Subcutaneous abdominal adipose tissue (tissue), 5 donors: ENCODE results near the gene SETDB1.

Source experiments
- H3K27ac ChIP-seq: one replicate; pipeline ENCODE4 v1.7.0; 2013; ENCODE audit warnings: low read depth, mild to moderate bottlenecking, inconsistent platforms, low read length, moderate library complexity
- H3K27me3 ChIP-seq, 5 donors: one replicate each; pipeline ENCODE4 v1.7.0; 2013; ENCODE audit warnings: low read length in 5 of 5, inconsistent platforms in 1 of 5; ENCODE audit not compliant: control insufficient read depth in 5 of 5, insufficient read depth in 4 of 5
- H3K36me3 ChIP-seq, 5 donors: one replicate each; pipeline ENCODE4 v1.7.0; 2013; ENCODE audit warnings: low read length in 5 of 5; ENCODE audit not compliant: control insufficient read depth in 5 of 5, insufficient read depth in 5 of 5
- H3K4me1 ChIP-seq, 5 donors: one replicate each; pipeline ENCODE4 v1.7.0; 2013; ENCODE audit warnings: low read length in 5 of 5, mild to moderate bottlenecking in 3 of 5, moderate library complexity in 1 of 5; ENCODE audit not compliant: control insufficient read depth in 5 of 5, insufficient read depth in 5 of 5
- H3K4me3 ChIP-seq, 5 donors: one replicate each; pipeline ENCODE4 v1.7.0; 2013; ENCODE audit warnings: low read length in 5 of 5, low read depth in 1 of 5
- H3K9ac ChIP-seq, 5 donors: one replicate each; pipeline ENCODE4 v1.7.0; 2013; ENCODE audit warnings: low read length in 5 of 5, mild to moderate bottlenecking in 4 of 5, moderate library complexity in 3 of 5
- H3K9me3 ChIP-seq, 5 donors: one replicate each; pipeline ENCODE4 v1.7.0; 2013; ENCODE audit warnings: low read length in 5 of 5; ENCODE audit not compliant: control insufficient read depth in 5 of 5
- donor health status: healthy.
- donor health status: healthy.
- donor health status: healthy.
- donor health status: healthy.
- donor health status: healthy.

SETDB1 gene

DNA sequence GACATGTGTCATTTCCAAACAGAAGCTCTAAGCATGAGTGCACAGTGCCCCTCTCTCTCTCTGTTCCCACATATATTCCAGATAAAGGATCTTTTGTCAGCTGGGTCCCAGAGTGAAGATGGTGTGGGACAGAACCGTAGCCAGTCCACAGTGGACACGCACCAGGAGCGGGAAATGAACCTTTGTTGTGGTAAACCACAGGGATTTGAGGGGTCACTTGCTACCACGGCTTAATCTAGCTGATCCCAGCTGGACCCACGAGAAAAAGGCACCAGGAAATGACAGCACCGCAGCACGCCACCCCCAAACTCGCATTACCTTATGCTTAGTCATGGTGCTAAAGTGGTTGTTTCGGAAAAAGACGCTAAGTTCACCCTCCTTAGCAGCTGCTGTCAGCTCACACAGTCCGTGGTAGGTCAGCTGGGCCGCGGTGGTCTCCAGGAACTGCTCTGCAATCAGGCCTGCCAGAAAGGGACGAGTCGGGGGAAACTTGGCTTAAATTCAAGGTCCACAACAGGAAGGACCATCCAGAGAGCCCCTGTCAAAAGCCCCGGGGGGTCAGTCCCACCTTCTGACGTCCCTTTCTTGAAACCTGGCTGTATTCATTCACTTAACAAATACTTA is 73.0 kb downstream of the SETDB1 start:
- no peaks in the 10 kb centered on the region for H3K9me3 ChIP-seq
- no peaks in the 10 kb centered on the region for H3K27me3 ChIP-seq
- peaks cover 0 to 57% (median 42%) of the 10 kb centered on the region in 5 donors for H3K36me3 ChIP-seq
- no peak overlapping the region for H3K9ac ChIP-seq
- H3K4me3 ChIP-seq = no peak overlapping the region
- H3K4me1 ChIP-seq = peaks cover 5 to 32% (median 24%) of the 10 kb centered on the region in 5 donors
- no peak overlapping the region for H3K27ac ChIP-seq

DNA sequence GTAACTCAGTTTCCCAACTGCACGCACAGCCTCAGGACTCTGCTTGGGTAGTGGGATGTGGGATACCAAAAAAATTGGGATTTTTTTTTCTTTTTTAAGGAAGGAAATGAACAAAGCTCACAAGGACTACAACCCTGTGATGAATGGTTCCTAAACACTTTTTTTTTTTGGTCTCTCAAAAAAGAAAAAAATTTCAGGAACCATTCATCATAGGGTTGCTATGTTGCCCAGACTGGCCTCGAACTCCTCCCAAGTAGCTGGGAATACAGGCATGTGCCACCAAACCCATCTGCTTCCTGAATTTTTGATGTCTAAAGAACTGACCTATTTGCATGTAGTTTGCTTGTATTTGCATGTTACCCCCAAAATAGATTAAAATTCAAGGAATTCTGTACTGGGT is 73.8 kb downstream of the SETDB1 start:
- Histone ChIP-seq H3K9ac (no peak overlapping the region), H3K27me3 (no peaks in the 10 kb centered on the region), H3K36me3 (peaks cover 0 to 57% (median 42%) of the 10 kb centered on the region in 5 donors), H3K4me3 (no peak overlapping the region), H3K9me3 (no peaks in the 10 kb centered on the region), H3K4me1 (peaks cover 5 to 39% (median 31%) of the 10 kb centered on the region in 5 donors), H3K27ac (no peak overlapping the region)

DNA sequence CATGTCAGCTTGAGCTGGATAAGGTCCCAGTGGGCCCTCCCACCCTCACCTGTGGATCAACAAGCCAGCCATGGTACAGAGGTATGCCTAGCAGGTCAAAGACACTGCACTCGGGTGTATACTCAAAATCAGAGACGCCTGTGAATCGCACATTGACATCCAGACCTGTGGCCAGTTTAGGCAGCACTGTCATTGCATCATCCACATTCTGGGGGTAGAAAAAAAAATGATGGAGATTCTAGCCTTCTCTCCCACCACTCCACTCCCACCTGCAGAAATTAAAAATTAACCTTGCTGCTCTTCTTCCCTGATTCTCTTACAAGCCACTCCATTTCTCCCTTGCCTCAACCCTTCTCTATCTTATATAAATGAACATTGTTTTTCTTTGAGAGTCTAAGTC is 74.2 kb downstream of the SETDB1 start:
- H3K27me3 ChIP-seq = no peaks in the 10 kb centered on the region
- H3K4me3 ChIP-seq = no peak overlapping the region
- no peaks in the 10 kb centered on the region for H3K9me3 ChIP-seq
- no peak overlapping the region for H3K9ac ChIP-seq
- H3K36me3 ChIP-seq = peaks cover 0 to 57% (median 42%) of the 10 kb centered on the region in 5 donors
- H3K27ac ChIP-seq = no peak overlapping the region
- H3K4me1 ChIP-seq = peaks cover 5 to 42% (median 34%) of the 10 kb centered on the region in 5 donors

DNA sequence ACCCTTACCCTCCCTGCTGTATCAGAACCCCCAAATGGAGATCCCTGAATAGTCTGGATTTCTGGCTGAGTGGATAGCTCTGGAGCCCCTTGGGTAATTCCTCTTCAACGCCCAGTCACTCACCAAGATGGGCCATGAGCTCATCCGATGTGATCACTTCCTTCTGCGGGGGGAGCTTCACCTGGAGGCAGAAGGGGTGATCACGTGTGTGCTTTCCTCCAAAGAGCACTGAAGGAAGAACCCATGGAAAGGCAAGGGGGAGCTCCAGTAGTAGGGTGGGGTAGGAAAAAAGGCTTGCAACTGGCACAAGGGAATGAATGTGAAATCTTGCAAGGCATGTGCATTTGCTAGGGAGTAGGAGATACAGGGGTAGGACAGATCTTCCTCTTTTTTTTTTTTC is 75.4 kb downstream of the SETDB1 start:
- H3K27ac ChIP-seq = no peak overlapping the region
- H3K4me1 ChIP-seq = peaks cover 0 to 49% (median 40%) of the 10 kb centered on the region in 5 donors

DNA sequence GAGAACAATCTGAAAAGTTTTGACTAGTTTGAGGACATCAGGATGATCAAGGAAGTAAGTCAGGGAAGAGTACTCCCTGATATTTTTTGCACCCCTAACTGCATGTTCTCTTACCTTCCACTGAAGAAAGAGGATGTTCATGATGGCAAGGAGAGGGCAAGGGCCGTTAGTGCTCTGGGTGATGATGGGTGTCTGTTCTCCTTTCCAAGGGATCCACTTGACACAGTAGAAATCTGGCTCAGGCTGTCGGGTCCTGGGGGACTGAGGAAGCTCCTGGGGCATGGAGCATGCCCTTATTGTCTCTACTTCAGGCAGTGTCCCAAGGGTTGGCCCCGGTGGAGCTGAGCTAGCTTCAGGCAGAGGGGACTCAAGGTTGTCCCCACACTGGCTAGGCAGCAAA is 75.9 kb downstream of the SETDB1 start:
- Histone ChIP-seq H3K4me3 (no peak overlapping the region), H3K36me3 (peaks cover 0 to 53% (median 39%) of the 10 kb centered on the region in 5 donors), H3K9ac (peak overlapping the region in 1 of 5 donors; percentile 31), H3K9me3 (no peaks in the 10 kb centered on the region), H3K27ac (no peak overlapping the region), H3K4me1 (peaks cover 0 to 51% (median 43%) of the 10 kb centered on the region in 5 donors), H3K27me3 (no peaks in the 10 kb centered on the region)

More for the DNA sequence above, 75.4 kb downstream of the SETDB1 start:
- H3K36me3 ChIP-seq = peaks cover 0 to 57% (median 42%) of the 10 kb centered on the region in 5 donors
- no peak overlapping the region for H3K4me3 ChIP-seq
- H3K9me3 ChIP-seq = no peaks in the 10 kb centered on the region
- H3K27me3 ChIP-seq = no peaks in the 10 kb centered on the region
- H3K9ac ChIP-seq = peak overlapping the region in 2 of 5 donors; percentile 6 to 25

DNA sequence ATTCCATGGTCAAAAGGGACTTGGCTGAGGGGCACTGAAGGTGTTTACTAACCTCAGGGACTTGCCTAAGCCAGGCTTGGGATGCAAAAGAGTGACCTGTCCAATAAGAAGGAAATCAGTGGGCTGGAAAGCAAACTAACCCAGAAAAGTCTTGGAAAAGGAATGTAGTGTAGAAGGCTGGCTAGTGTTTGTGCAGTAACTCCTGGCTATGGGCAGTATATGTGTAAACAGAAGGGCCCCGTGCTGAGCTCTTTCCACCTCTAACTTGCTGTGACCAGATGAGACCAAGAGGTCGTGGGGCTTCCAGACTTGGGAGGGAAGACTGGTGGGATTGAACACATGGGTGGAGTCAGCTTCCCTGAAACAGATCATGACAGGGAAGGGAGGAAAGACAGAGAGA is 76.4 kb downstream of the SETDB1 start:
- Histone ChIP-seq H3K9me3 (no peaks in the 10 kb centered on the region), H3K4me1 (peaks cover 1 to 57% (median 49%) of the 10 kb centered on the region in 5 donors), H3K27ac (no peak overlapping the region), H3K27me3 (no peaks in the 10 kb centered on the region), H3K9ac (peak overlapping the region in 2 of 5 donors; percentile 31), H3K4me3 (no peak overlapping the region), H3K36me3 (peaks cover 0 to 47% (median 33%) of the 10 kb centered on the region in 5 donors)

DNA sequence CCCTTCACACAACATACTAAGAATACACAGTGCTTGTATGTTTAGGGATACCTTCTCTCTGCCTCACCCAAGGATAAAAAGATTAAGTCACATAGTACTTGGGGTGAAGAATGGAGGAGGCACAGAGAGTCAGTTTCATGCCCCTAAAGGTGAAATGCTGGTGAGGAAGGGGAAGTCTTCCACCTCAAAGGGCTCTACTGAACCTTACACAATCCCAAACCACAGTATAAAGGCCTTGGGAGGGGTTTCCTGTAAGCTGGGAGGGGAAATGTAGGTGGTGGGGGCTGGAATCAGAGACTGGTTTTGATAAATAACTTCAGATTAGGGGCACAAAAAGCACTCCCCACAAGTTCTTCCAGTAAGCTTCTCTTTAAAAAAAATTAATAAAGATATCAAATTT is 77.0 kb downstream of the SETDB1 start:
- Histone ChIP-seq H3K4me3 (peak overlapping the region in 2 of 5 donors; percentile 4 to 19), H3K27ac (no peak overlapping the region), H3K4me1 (peaks cover 6 to 61% (median 53%) of the 10 kb centered on the region in 5 donors)

DNA sequence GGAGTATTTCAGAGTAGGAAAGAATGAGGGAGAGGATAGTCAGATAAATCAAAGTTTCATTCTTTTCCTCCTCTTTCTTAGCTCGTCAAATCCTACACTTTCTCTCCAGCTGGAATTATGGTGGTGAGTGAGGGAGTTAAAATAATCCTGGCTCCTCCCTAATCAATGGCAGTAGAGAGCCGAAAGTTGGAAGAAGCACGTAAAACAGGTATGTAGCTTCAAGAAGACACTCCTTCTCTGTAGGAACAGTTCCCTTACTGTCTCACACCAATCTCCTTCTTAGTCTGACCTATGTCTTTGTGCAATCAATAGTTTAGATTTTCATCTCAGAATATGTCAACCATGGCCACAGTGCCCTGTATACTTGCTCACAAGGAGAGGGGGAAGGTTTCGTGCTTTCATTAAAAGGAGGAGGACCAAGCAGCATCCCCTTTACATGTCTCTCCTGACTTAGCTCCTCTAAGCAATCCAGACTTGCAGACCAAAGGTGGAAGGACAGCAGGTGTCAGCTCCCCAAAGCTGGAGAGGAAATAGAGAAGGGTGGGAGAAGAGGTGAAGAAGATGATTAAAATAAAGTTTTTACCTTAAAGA is 79.7 kb downstream of the SETDB1 start:
- Histone ChIP-seq H3K27me3 (no peaks in the 10 kb centered on the region), H3K9ac (peak overlapping the region; percentile 82 to 96 (median 93)), H3K9me3 (no peaks in the 10 kb centered on the region), H3K4me3 (peak overlapping the region; percentile 79 to 97 (median 88)), H3K36me3 (peaks cover 0 to 19% (median 13%) of the 10 kb centered on the region in 5 donors), H3K27ac (peak overlapping the region; percentile 95), H3K4me1 (peaks cover 7 to 78% (median 64%) of the 10 kb centered on the region in 5 donors)

More for the DNA sequence above, 77.0 kb downstream of the SETDB1 start:
- H3K27me3 ChIP-seq = no peaks in the 10 kb centered on the region
- no peaks in the 10 kb centered on the region for H3K9me3 ChIP-seq
- peaks cover 0 to 42% (median 28%) of the 10 kb centered on the region in 5 donors for H3K36me3 ChIP-seq
- H3K9ac ChIP-seq = peak overlapping the region in 3 of 5 donors; percentile 31 to 49 (median 38)

DNA sequence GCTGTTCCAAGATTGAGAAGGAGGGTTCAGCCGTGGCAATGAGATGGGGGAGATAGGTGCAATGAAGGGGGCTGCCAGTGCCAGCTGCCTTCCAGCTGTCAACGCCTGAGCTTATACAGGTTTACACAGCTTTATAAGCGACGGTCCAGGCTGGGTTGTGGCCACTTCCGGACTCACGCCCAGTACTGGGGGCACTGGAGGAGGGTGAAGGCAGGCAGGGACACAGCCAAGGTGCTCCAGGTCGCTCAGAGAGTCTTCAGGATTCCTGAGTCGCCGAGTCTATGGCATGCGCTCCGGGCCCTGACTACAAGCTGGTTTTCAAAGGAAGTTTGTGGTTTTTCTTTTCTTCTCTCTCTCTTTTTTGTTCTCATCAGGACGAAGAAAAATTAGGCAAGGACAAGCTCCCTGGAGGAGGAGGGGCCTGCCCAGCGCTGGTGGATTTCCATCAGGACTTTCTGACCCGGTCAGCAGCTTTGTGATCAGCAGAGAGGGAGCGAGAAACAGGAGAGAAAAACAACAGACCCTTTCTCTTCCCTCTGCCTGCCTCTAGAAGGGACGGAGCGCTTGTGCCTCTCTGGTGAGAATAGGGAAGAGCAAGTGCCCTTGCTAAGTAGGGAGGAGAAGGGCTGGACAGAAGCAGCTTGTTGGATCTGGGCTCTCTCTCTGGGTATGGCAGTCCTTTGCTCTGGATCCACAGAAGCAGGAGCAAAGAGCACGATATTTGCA is 80.3 kb downstream of the SETDB1 start, which contains the start of gene MINDY1:
TSS of gene MINDY1 (minus strand) at position 576 of the 726 bp plus-strand sequence. CDS start 4,285 bp downstream, outside the sequence.
- H3K27ac ChIP-seq = peak within 1 kb of the TSS; percentile 95
- peaks cover 0 to 13% (median 11%) of the 10 kb centered on the region in 5 donors for H3K36me3 ChIP-seq
- H3K9me3 ChIP-seq = no peaks in the 10 kb centered on the region
- H3K4me1 ChIP-seq = peaks cover 7 to 75% (median 64%) of the 10 kb centered on the region in 5 donors
- peak within 1 kb of the TSS; percentile 82 to 96 (median 93) for H3K9ac ChIP-seq
- no peaks in the 10 kb centered on the region for H3K27me3 ChIP-seq
- peak within 1 kb of the TSS; percentile 88 to 99 (median 97) for H3K4me3 ChIP-seq
